GM12864 (cell line): ENCODE data around the gene LTBP2.

Experiments used
- DNase-seq: peaks from one replicate; pipeline ENCODE4 v3.0.0-alpha.2; 2011; ENCODE audit warnings: low read depth
- H3K4me3 ChIP-seq: 2 replicates; pipeline ENCODE4 v1.5.1; 2011; ENCODE audit warnings: mild to moderate bottlenecking, low read depth, low read length, control low read depth
- CTCF ChIP-seq: IDR thresholded peaks from 2 replicates; pipeline ENCODE4 v1.5.1; 2011; ENCODE audit warnings: low read depth, mild to moderate bottlenecking, moderate library complexity, low read length, control low read depth, inconsistent platforms; ENCODE audit errors: missing control alignments

Gene LTBP2

DNA sequence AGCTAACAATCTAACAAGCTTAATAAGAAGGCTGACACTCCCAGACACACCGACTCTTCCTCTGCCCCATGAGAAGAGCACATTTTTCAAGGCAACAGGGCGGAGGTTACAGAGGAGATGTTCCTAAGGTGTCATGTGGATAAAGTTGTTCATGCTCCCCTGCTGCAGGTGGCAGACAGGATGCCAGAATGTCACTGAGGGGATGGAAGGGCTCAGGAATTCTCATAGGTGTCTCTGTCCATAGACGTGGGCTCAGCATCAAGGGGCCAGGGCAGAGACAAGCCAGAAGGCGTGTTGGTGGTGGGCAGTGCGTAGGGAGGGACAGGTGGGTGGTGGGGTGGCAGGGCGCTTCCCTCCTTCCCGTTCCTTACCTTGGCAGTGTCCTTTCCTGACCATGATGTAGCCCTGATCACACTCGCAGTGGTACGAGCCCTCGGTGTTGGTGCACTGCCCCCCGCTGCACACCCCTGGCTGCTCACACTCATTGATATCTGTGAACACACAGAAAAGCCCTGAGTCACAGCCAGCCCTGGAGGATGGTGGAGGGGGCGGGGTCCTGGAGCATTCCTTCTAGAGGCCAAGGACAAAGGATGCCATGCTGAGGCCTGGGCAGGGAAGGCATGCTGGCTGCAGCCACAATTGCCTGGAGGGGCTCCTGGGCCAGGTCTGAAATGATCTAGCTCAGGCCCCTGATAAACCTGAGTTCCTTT is 95.4 kb downstream of the LTBP2 start:
- no peak overlapping the region for H3K4me3 ChIP-seq
- no peak for DNase-seq
- TF ChIP-seq CTCF, result no peak

DNA sequence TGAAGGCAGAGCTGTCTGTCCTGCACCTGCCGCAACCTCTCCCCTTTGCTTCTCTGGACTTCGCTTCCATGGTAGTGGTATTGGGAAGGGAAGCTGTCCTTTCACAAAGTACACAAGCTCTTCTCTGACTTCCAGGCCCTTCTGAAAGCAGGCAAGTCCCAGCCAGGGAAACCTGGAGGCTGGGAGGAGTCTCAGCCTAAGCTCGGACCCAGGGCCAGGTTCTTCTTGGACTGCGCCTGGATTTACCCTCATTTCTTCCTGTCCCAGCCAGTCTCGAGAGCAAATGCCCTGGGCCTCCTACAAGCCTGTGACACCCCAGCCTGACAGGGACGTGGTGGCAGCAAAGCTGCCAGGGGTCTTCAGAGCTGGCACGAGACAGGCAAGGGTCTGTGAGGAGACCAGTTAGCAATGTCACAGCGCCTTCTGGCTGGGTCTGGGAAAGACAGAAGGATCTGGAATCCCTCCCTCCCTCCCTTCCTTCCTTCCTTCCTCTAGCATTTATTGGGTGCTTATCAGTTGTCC is 96.1 kb downstream of the LTBP2 start:
- DNase-seq, result no peak
- H3K4me3 ChIP-seq, result no peak overlapping the region
- TF ChIP-seq CTCF, result no peak

DNA sequence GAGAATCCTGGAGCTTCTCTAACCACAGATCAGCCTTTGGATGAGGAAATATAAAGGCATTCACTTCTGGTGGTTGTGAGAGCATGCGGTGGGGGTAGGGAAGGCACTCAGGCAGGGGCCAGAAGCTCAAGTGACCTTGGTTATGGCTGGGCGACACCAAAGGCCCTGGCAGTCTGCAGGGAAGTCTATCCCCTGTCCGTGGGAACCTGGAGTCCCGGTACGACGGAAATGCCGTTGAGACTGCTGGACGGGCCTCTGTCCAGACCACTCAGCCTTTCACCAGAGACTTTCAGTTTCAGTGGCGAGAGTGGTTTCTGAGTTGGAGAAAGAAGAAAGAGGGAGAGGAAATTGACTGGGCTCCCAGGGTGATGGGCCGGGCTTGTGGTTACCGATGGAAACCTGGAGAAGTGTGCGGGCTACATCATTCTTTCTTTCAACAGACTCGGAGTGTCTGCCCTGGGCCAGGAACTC is 97.5 kb downstream of the LTBP2 start:
- TF ChIP-seq CTCF, result no peak
- DNase-seq, result no peak
- no peak overlapping the region for H3K4me3 ChIP-seq

DNA sequence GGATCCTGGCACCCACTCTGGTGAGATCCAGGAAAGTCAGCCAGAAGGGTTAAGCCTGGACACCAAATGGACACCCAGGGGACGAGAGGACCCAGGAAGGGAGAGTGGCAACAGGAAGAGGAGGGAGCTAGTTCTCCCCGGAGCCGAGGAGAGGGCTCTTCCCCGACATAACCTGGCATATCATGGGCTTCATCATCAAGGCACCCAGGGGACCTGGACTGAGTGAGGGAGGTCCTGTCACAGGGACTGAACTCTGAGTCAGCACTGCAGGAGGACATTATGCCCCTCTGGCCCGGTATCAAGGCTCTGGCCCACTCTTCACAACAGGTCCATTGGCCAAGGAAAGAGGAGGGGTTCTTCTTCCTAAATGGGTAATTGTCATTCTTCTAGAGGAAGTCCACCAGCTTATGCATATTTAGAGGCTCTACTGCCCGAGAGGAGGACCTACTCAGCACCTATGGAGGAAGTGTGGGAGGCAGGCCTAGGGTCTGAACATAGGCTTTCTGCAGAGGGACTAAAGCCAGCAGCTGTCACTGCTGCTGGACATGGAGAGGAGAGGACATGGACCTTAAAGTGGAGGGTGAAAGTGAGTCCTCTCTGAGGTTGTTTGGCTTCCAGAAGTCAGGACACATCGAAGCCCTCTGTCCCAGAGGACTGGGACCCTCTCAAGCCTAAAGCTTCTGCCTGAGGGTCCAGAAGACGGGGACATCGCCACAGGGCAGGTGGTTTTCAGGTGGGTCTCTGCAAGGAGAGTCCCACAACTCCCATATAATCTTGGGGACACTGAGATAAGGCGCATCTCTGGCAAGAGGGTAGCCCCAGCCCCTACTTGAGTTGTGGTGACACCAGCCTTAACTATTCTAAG is 99.8 kb downstream of the LTBP2 start:
- no peak for TF ChIP-seq CTCF
- no peak overlapping the region for H3K4me3 ChIP-seq
- DNase-seq, result no peak

DNA sequence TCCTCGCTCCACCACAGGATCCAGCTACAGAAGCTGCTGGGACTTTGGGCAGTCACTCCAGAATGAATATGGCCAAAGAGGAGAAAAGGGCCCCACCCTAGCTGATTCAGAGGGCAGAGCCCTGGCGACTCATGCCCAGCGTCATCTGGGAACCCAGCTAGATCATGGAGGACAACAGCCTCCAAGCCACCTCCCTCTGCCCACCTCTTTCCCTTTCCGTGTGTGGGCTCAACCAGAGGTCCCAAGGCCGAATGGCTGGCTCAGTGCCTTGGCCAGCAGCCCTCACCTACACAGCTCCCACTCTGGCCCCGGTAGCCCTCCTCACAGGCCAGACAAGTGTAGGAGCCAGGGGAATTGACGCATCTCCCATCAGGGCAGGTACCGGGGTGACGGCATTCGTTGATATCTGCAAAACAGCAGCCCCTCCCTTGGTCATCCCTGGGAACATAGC is 101.1 kb downstream of the LTBP2 start:
- no peak for DNase-seq
- TF ChIP-seq CTCF, result no peak
- H3K4me3 ChIP-seq, result no peak overlapping the region

DNA sequence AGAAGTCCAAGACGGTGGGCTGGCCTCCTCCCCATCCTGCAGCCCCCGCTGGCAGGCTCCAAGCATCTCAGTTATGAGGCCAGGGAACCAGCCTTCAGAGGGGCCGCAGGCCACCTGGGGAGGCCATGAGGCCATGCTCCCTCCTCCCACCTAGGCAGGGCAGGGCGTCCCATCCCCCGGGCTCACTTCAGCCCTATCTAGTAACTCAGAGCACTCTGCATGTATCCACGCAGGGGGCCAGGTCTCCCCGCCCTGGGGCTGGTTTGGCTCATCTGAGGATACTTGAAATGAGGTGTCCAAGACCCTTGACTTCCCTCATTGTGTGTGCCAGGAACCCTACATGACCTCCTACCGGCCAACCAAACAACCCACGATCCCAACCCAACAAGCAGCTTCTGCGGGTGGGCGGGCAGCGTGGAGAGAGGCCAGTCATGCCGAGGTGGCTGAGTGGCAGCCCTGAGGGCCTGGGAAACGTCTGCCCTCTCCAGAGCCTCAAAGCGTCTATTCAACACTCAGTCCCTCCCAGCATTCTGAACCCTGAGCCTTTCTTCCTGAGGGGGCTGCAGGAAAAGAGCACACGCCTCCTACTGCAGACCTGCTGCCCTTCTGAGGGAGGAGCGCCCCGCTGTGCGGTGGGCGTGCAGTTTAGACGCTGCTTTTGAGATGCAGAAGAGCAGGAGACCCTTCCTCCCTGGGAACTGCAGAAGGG is 101.7 kb downstream of the LTBP2 start:
- no peak overlapping the region for H3K4me3 ChIP-seq
- TF ChIP-seq CTCF, result no peak
- DNase-seq, result no peak
